MCF 10A (cell line): ENCODE measurements around the gene EMC1. TPM values are rescaled to one million over a fixed set of nuclear protein-coding genes. Genes with fewer than 3 reads are reported as not detected.
A peak's percentile ranks its signal among the peaks of the same experiment; 100 is the strongest.

ENCODE experiments used
- BruUV-seq: library from RNA; stranded (reverse); fragments of 400-500 nt; replicated peaks from 2 replicates; lab custom pipeline; 2021; lab: Mats Ljungman, UMichigan
- CTCF ChIA-PET: fragments of 300-600 bp; sonication (Branson Sonifier 250); formaldehyde crosslinking; extraction: SDS; loops from one replicate; lab custom pipeline; 2021; ENCODE audit warnings: antibody characterized with exemption, inconsistent platforms; lab: Yijun Ruan, JAX
- POLR2A ChIA-PET: fragments of 300-600, 350-650 bp; sonication (Branson Sonifier 250); formaldehyde crosslinking; extraction: SDS; loops from one replicate; lab custom pipeline; 2020; ENCODE audit warnings: antibody characterized with exemption, inconsistent platforms; lab: Yijun Ruan, JAX
- DNase-seq: peaks from one replicate; pipeline ENCODE4 v3.0.0-alpha.2; 2018; ENCODE audit not compliant: unreplicated experiment
- H3K27ac Mint-ChIP-seq: one replicate; pipeline ENCODE4 v1.8.0; 2022; ENCODE audit warnings: mild to moderate bottlenecking, low read depth, mixed read lengths; ENCODE audit not compliant: unreplicated experiment
- H3K27me3 Mint-ChIP-seq: one replicate; pipeline ENCODE4 v1.8.0; 2022; ENCODE audit warnings: mixed read lengths; ENCODE audit not compliant: insufficient read depth, unreplicated experiment
- H3K36me3 Mint-ChIP-seq: one replicate; pipeline ENCODE4 v1.8.0; 2022; ENCODE audit warnings: mild to moderate bottlenecking, moderate library complexity, mixed read lengths; ENCODE audit not compliant: insufficient read depth, unreplicated experiment
- H3K4me1 Mint-ChIP-seq: one replicate; pipeline ENCODE4 v1.8.0; 2022; ENCODE audit warnings: mixed read lengths; ENCODE audit not compliant: insufficient read depth, unreplicated experiment
- H3K4me3 Mint-ChIP-seq: one replicate; pipeline ENCODE4 v1.8.0; 2022; ENCODE audit warnings: mild to moderate bottlenecking, moderate library complexity, mixed read lengths; ENCODE audit not compliant: unreplicated experiment
- H3K9me3 Mint-ChIP-seq: one replicate; pipeline ENCODE4 v1.8.0; 2022; ENCODE audit warnings: mixed read lengths; ENCODE audit not compliant: unreplicated experiment
- intact Hi-C: fragments of 100-400 bp; cut with micrococcal nuclease; formaldehyde crosslinking; loops from 2 replicates; pipeline ENCODE4 v1.14.1; 2022
- total RNA-seq: library from RNA; stranded (reverse); gene quantifications from 2 replicates; pipeline ENCODE4 v1.2.3, GENCODE V29; 2022
- TF ChIP-seq, protein P1 (sequence below): fragments of 200-600 bp; IDR thresholded peaks from one replicate; pipeline ENCODE4 v1.8.0; 2022; ENCODE audit warnings: antibody characterized with exemption, mild to moderate bottlenecking; ENCODE audit not compliant: unreplicated experiment

The EMC1 gene
- total RNA-seq, 1 experiment from 2014 or later = 75.9 TPM

- intact Hi-C loops = no loop called here
- TSS peak; percentile 39 for BruUV-seq
- peak; percentile 41 for DNase-seq
- Mint-ChIP-seq H3K4me1 (peaks cover 31% of the 10 kb centered on the region), H3K27me3 (no peaks in the 10 kb centered on the region), H3K36me3 (peaks cover 22% of the 10 kb centered on the region), H3K9me3 (no peaks in the 10 kb centered on the region), H3K4me3 (peak overlapping the region; percentile 79), H3K27ac (peak overlapping the region; percentile 94)
- ChIA-PET CTCF (interaction anchor here (0.6 to 1.2 kb wide), 2 partner anchors 322 to 612 kb away, joined by 3 read pairs; no protein-coding TSS in a partner anchor), POLR2A (interaction anchor here (0.6 to 3.6 kb wide), 13 partner anchors 8 to 437 kb away, joined by 3 to 18 read pairs (median 4); partner anchors contain the start of genes EMC1 and MRTO4)
- TF ChIP-seq, protein P1, sequence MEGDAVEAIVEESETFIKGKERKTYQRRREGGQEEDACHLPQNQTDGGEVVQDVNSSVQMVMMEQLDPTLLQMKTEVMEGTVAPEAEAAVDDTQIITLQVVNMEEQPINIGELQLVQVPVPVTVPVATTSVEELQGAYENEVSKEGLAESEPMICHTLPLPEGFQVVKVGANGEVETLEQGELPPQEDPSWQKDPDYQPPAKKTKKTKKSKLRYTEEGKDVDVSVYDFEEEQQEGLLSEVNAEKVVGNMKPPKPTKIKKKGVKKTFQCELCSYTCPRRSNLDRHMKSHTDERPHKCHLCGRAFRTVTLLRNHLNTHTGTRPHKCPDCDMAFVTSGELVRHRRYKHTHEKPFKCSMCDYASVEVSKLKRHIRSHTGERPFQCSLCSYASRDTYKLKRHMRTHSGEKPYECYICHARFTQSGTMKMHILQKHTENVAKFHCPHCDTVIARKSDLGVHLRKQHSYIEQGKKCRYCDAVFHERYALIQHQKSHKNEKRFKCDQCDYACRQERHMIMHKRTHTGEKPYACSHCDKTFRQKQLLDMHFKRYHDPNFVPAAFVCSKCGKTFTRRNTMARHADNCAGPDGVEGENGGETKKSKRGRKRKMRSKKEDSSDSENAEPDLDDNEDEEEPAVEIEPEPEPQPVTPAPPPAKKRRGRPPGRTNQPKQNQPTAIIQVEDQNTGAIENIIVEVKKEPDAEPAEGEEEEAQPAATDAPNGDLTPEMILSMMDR = no peak
Observed at GRCh38 chr1:19209439-19209989, 41.8 kb downstream of the EMC1 start.

DNA sequence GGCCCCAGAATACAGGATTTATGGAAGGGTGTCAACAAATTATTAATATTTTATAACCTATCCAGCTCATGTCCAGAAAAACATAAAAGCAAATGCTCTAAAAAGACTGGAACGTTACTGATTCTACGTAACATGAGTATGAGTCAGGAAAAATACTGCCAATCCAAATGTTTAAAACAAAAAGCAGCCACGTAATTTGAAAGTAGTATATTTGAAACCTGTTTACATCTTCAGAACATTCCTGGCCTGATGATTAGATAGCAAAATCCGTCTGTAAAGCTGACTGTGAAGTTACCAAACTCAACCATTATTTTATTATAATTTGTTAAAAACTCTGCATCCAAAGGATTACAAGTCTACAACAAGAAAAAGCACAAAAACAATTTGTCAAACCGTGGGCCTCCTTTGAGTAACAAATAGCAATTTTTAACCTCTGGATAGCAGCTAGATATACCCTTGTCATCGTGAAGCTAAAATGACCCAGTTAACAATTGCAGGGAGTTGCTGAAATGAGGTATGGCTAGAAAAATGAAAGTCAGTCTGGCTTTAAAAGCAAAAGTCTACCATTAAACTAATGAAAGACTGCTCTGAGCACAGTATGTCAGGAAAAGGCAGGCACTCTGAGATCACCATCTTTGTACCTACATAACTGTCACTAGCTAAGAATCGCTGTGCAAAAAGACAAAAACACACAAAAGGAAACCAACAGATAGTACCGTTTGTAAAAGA is 42.5 kb downstream of the EMC1 start:
- no TSS peak for BruUV-seq
- no peaks in the 10 kb centered on the region for H3K27me3 Mint-ChIP-seq
- intact Hi-C loops = no loop called here
- H3K9me3 Mint-ChIP-seq = no peaks in the 10 kb centered on the region
- peaks cover 15% of the 10 kb centered on the region for H3K36me3 Mint-ChIP-seq
- peak; percentile 16 for DNase-seq
- peak overlapping the region; percentile 94 for H3K27ac Mint-ChIP-seq
- POLR2A ChIA-PET = interaction anchor here (0.6 to 3.6 kb wide), 13 partner anchors 10 to 434 kb away, joined by 3 to 18 read pairs (median 4); partner anchors contain the start of genes AKR7A2, EMC1, MRTO4 and SLC66A1
- CTCF ChIA-PET = interaction anchor here (0.6 to 1.2 kb wide), 2 partner anchors 322 to 612 kb away, joined by 3 read pairs; no protein-coding TSS in a partner anchor
- H3K4me3 Mint-ChIP-seq = peak overlapping the region; percentile 79
- H3K4me1 Mint-ChIP-seq = peaks cover 36% of the 10 kb centered on the region
- TF ChIP-seq, protein P1 = no peak

DNA sequence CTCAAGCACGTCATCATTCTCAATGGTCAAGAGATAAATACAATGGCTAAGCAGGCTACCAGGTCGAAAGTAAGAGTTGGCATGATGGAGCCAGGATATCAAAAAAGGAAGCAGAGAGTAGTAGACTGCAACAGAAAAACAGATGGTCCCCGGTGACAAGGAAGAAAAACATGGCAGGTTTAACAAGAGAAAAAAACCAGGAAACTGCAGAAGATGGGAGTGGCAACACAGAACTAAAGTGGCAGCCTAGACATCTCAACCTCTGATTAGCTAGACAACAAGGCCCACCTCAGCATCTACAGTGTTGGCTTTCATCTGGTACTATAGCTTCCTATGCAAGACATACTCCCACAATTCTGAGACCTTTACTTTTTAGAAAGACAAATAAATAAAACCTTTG is 44.4 kb downstream of the EMC1 start:
- no peak overlapping the region for H3K4me3 Mint-ChIP-seq
- CTCF ChIA-PET = interaction anchor here (0.6 to 0.7 kb wide), 2 partner anchors 27 to 1899 kb away, joined by 3 read pairs; partner anchors contain the start of gene PADI4

More for the DNA sequence above, 44.4 kb downstream of the EMC1 start:
- POLR2A ChIA-PET = interaction anchor here (0.5 to 1.3 kb wide), 4 partner anchors 31 to 113 kb away, joined by 3 to 4 read pairs (median 3); no protein-coding TSS in a partner anchor
- BruUV-seq = no TSS peak
- DNase-seq = no peak
- no peaks in the 10 kb centered on the region for H3K27me3 Mint-ChIP-seq
- TF ChIP-seq, protein P1 = no peak
- intact Hi-C loops = no loop called here
- peaks cover 26% of the 10 kb centered on the region for H3K4me1 Mint-ChIP-seq
- no peak overlapping the region for H3K27ac Mint-ChIP-seq
- no peaks in the 10 kb centered on the region for H3K9me3 Mint-ChIP-seq
- H3K36me3 Mint-ChIP-seq = peaks cover 16% of the 10 kb centered on the region
